ENCODE measurements around the gene SYNE2. TPM values are rescaled to one million over a fixed set of nuclear protein-coding genes. Genes with fewer than 3 reads are reported as not detected.

Gene SYNE2
- total and polyA plus RNA-seq, 2 donors from 2014 or later, result 65.9 to 461 TPM

DNA sequence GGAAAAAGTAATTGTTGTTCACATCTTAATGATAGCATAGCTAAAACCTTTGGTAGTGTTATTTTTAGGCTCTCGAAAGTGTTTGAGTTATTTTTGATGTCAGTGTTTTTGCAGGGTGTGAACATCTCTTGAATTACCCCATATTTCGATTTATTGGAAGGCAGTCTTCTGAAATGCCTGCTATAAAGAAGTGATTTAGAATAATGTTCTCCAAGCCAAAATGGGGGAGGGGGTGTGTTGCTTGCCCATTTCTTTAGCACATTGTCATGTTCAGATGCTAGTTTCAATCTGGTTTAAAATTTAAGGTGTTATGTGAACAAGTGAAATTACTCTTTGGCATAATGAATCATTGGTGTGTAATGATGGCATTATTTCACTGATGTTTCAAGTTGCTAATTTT lies 110.6 kb downstream of the SYNE2 start:
- H3K36me3 ChIP-seq (ENCODE audit: control insufficient read depth in 2 of 3, insufficient read depth in 3 of 3, low read length in 3 of 3), result peaks cover 3 to 21% (median 9%) of the 10 kb centered on the region in 3 donors
- TF ChIP-seq, protein P1, sequence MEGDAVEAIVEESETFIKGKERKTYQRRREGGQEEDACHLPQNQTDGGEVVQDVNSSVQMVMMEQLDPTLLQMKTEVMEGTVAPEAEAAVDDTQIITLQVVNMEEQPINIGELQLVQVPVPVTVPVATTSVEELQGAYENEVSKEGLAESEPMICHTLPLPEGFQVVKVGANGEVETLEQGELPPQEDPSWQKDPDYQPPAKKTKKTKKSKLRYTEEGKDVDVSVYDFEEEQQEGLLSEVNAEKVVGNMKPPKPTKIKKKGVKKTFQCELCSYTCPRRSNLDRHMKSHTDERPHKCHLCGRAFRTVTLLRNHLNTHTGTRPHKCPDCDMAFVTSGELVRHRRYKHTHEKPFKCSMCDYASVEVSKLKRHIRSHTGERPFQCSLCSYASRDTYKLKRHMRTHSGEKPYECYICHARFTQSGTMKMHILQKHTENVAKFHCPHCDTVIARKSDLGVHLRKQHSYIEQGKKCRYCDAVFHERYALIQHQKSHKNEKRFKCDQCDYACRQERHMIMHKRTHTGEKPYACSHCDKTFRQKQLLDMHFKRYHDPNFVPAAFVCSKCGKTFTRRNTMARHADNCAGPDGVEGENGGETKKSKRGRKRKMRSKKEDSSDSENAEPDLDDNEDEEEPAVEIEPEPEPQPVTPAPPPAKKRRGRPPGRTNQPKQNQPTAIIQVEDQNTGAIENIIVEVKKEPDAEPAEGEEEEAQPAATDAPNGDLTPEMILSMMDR (IDR thresholded peaks at IDR 0.05; ENCODE audit: borderline replicate concordance, extremely low read depth, insufficient read depth), result no peak
- DNase-seq (no peak), FAIRE-seq (no peak)
- no peak overlapping the region for H3K4me3 ChIP-seq (ENCODE audit: low read length in 3 of 3)
- no peaks in the 10 kb centered on the region for H3K27me3 ChIP-seq (ENCODE audit: control insufficient read depth, insufficient read depth, low read length)
- H3K4me1 ChIP-seq (ENCODE audit: control insufficient read depth in 2 of 3, insufficient read depth in 2 of 3, low read depth in 1 of 3, low read length in 3 of 3), result peaks cover 0 to 2% (median 2%) of the 10 kb centered on the region in 3 donors
- H3K9ac ChIP-seq (ENCODE audit: low read length in 3 of 3), result no peak overlapping the region
- H3K9me3 ChIP-seq (ENCODE audit: control insufficient read depth in 2 of 3, insufficient read depth in 1 of 3, low read length in 3 of 3), result no peaks in the 10 kb centered on the region
- intact Hi-C loops (cut with DNase I), result no loop called here
- H3K27ac ChIP-seq (ENCODE audit: low read depth in 2 of 2, low read length in 2 of 2), result no peak overlapping the region

DNA sequence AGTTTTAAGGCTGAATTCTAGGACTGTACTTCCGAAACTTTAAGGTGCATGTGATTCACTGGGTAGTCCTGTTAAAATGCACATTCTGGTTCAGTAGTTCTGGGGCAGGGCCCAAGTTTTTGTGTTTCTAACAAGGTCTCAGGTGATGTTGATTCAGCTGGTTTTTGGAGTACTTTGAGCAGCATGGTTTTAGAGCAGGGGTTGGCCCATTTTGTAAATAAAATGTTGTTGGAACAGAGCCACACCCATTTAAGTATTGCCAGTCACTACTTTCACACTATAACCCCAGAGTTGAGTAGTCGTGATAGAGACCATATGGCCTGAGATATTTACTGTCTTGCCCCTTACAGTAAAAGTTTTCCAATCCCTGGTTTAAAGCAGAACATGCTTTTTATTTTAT lies 111.3 kb downstream of the SYNE2 start:
- no peak for FAIRE-seq
- Histone ChIP-seq H3K27ac (ENCODE audit: low read depth in 2 of 2, low read length in 2 of 2) (peak overlapping the region in 1 of 2 donors; percentile 22), H3K9ac (ENCODE audit: low read length in 3 of 3) (no peak overlapping the region), H3K4me3 (ENCODE audit: low read length in 3 of 3) (no peak overlapping the region), H3K9me3 (ENCODE audit: control insufficient read depth in 2 of 3, insufficient read depth in 1 of 3, low read length in 3 of 3) (no peaks in the 10 kb centered on the region), H3K4me1 (ENCODE audit: control insufficient read depth in 2 of 3, insufficient read depth in 2 of 3, low read depth in 1 of 3, low read length in 3 of 3) (peaks cover 0 to 2% (median 2%) of the 10 kb centered on the region in 3 donors), H3K36me3 (ENCODE audit: control insufficient read depth in 2 of 3, insufficient read depth in 3 of 3, low read length in 3 of 3) (peaks cover 3 to 19% (median 9%) of the 10 kb centered on the region in 3 donors), H3K27me3 (ENCODE audit: control insufficient read depth, insufficient read depth, low read length) (no peaks in the 10 kb centered on the region)
- DNase-seq, result peak in 1 of 5 donors; percentile 26
- intact Hi-C loops (cut with DNase I), result no loop called here
- TF ChIP-seq, protein P1 (IDR thresholded peaks at IDR 0.05; ENCODE audit: borderline replicate concordance, extremely low read depth, insufficient read depth), result no peak

DNA sequence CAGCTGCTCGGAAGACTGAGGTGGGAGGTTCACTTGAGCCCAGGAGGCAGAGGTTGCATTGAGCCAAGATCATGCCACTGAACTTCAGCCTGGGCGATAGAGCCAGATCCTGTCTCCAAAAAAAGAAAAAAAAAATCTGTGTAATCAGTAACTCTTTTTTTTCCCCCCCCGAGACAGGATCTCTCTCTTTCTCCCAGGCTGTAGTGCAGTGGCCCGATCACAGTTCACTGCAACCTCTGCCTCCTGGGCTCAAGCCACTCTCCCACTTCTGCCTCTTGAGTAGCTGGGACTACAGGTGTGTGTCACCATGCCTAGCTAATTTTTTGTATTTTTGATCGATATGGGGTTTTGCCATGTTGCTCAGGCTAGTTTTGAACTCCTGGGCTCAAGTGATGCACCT lies 113.6 kb downstream of the SYNE2 start:
- DNase-seq (no peak), FAIRE-seq (no peak)
- Histone ChIP-seq H3K27me3 (ENCODE audit: control insufficient read depth, insufficient read depth, low read length) (no peaks in the 10 kb centered on the region), H3K27ac (ENCODE audit: low read depth in 2 of 2, low read length in 2 of 2) (no peak overlapping the region), H3K9ac (ENCODE audit: low read length in 3 of 3) (no peak overlapping the region), H3K36me3 (ENCODE audit: control insufficient read depth in 2 of 3, insufficient read depth in 3 of 3, low read length in 3 of 3) (peaks cover 6 to 20% (median 7%) of the 10 kb centered on the region in 3 donors), H3K4me1 (ENCODE audit: control insufficient read depth in 2 of 3, insufficient read depth in 2 of 3, low read depth in 1 of 3, low read length in 3 of 3) (peaks cover 0 to 2% (median 0%) of the 10 kb centered on the region in 3 donors), H3K9me3 (ENCODE audit: control insufficient read depth in 2 of 3, insufficient read depth in 1 of 3, low read length in 3 of 3) (no peaks in the 10 kb centered on the region), H3K4me3 (ENCODE audit: low read length in 3 of 3) (no peak overlapping the region)
- TF ChIP-seq, protein P1 (IDR thresholded peaks at IDR 0.05; ENCODE audit: borderline replicate concordance, extremely low read depth, insufficient read depth), result no peak
- intact Hi-C loops (cut with DNase I), result no loop called here

All from kidney (tissue), 14 donors.